Rectal smooth muscle tissue (tissue), 1 donor: ENCODE results near the gene SDS.

ENCODE experiments used
- H3K27ac ChIP-seq: one replicate; pipeline ENCODE4 v1.7.0; 2013; ENCODE audit warnings: low read depth, low read length, inconsistent platforms
- H3K27me3 ChIP-seq: one replicate; pipeline ENCODE4 v1.7.0; 2013; ENCODE audit warnings: low read length; ENCODE audit not compliant: control insufficient read depth, insufficient read depth
- H3K36me3 ChIP-seq: one replicate; pipeline ENCODE4 v1.7.0; 2013; ENCODE audit warnings: low read length; ENCODE audit not compliant: control insufficient read depth, insufficient read depth
- H3K4me1 ChIP-seq: one replicate; pipeline ENCODE4 v1.7.0; 2013; ENCODE audit warnings: low read length; ENCODE audit not compliant: control insufficient read depth, insufficient read depth
- H3K4me3 ChIP-seq: one replicate; pipeline ENCODE4 v1.7.0; 2013; ENCODE audit warnings: low read length
- H3K9ac ChIP-seq: one replicate; pipeline ENCODE4 v1.7.0; 2013; ENCODE audit warnings: low read length

SDS gene

GRCh38 chr12:113438523-113439300 is 35.0 kb upstream of the SDS start:
- no peaks in the 10 kb centered on the region for H3K4me1 ChIP-seq
- H3K27ac ChIP-seq: no peak overlapping the region
- no peak overlapping the region for H3K4me3 ChIP-seq
- H3K36me3 ChIP-seq: no peaks in the 10 kb centered on the region
- no peak overlapping the region for H3K9ac ChIP-seq
- no peaks in the 10 kb centered on the region for H3K27me3 ChIP-seq

- Histone ChIP-seq H3K36me3 (no peaks in the 10 kb centered on the region), H3K27me3 (no peaks in the 10 kb centered on the region), H3K4me1 (no peaks in the 10 kb centered on the region), H3K9ac (no peak overlapping the region), H3K4me3 (no peak overlapping the region), H3K27ac (no peak overlapping the region)
Observed at GRCh38 chr12:113437729-113438100, 34.0 kb upstream of the SDS start.

- H3K9ac ChIP-seq: no peak overlapping the region
- H3K4me1 ChIP-seq: no peaks in the 10 kb centered on the region
- H3K4me3 ChIP-seq: no peak overlapping the region
- no peaks in the 10 kb centered on the region for H3K36me3 ChIP-seq
- H3K27me3 ChIP-seq: no peaks in the 10 kb centered on the region
- H3K27ac ChIP-seq: no peak overlapping the region
Observed at GRCh38 chr12:113436993-113437728, 33.5 kb upstream of the SDS start.

- Histone ChIP-seq H3K4me1 (no peaks in the 10 kb centered on the region), H3K27me3 (no peaks in the 10 kb centered on the region), H3K9ac (no peak overlapping the region), H3K4me3 (no peak overlapping the region), H3K36me3 (no peaks in the 10 kb centered on the region), H3K27ac (no peak overlapping the region)
Observed at GRCh38 chr12:113436586-113436985, 32.9 kb upstream of the SDS start.

GRCh38 chr12:113435367-113435766 is 31.7 kb upstream of the SDS start:
- H3K27ac ChIP-seq: no peak overlapping the region
- no peak overlapping the region for H3K4me3 ChIP-seq
- no peak overlapping the region for H3K9ac ChIP-seq
- H3K4me1 ChIP-seq: no peaks in the 10 kb centered on the region
- no peaks in the 10 kb centered on the region for H3K27me3 ChIP-seq
- no peaks in the 10 kb centered on the region for H3K36me3 ChIP-seq

- Histone ChIP-seq H3K4me1 (no peaks in the 10 kb centered on the region), H3K36me3 (no peaks in the 10 kb centered on the region), H3K9ac (no peak overlapping the region), H3K27ac (no peak overlapping the region), H3K27me3 (peaks cover 1% of the 10 kb centered on the region), H3K4me3 (no peak overlapping the region)
Observed at GRCh38 chr12:113432986-113433385, 29.3 kb upstream of the SDS start.

- peaks cover 7% of the 10 kb centered on the region for H3K27me3 ChIP-seq
- H3K36me3 ChIP-seq: no peaks in the 10 kb centered on the region
- no peak overlapping the region for H3K9ac ChIP-seq
Observed at GRCh38 chr12:113428482-113428881, 24.8 kb upstream of the SDS start.

GRCh38 chr12:113427882-113428281 is 24.2 kb upstream of the SDS start:
- Histone ChIP-seq H3K4me3 (no peak overlapping the region), H3K4me1 (no peaks in the 10 kb centered on the region), H3K9ac (no peak overlapping the region), H3K27me3 (peaks cover 7% of the 10 kb centered on the region), H3K27ac (no peak overlapping the region), H3K36me3 (no peaks in the 10 kb centered on the region)

More at GRCh38 chr12:113428482-113428881, 24.8 kb upstream of the SDS start:
- Histone ChIP-seq H3K27ac (no peak overlapping the region), H3K4me1 (no peaks in the 10 kb centered on the region), H3K4me3 (no peak overlapping the region)

- Histone ChIP-seq H3K4me1 (no peaks in the 10 kb centered on the region), H3K4me3 (no peak overlapping the region), H3K27ac (no peak overlapping the region), H3K9ac (no peak overlapping the region), H3K27me3 (peaks cover 7% of the 10 kb centered on the region), H3K36me3 (no peaks in the 10 kb centered on the region)
Observed at GRCh38 chr12:113425960-113426453, 22.3 kb upstream of the SDS start.

- H3K27me3 ChIP-seq: peaks cover 7% of the 10 kb centered on the region
- no peak overlapping the region for H3K4me3 ChIP-seq
- no peak overlapping the region for H3K9ac ChIP-seq
- H3K36me3 ChIP-seq: no peaks in the 10 kb centered on the region
- H3K27ac ChIP-seq: no peak overlapping the region
- no peaks in the 10 kb centered on the region for H3K4me1 ChIP-seq
Observed at GRCh38 chr12:113424915-113425823, 21.5 kb upstream of the SDS start.

- Histone ChIP-seq H3K27ac (no peak overlapping the region), H3K4me3 (no peak overlapping the region), H3K36me3 (no peaks in the 10 kb centered on the region), H3K27me3 (peaks cover 7% of the 10 kb centered on the region), H3K4me1 (no peaks in the 10 kb centered on the region), H3K9ac (no peak overlapping the region)
Observed at GRCh38 chr12:113424456-113424855, 20.8 kb upstream of the SDS start.
